ENCODE measurements around the gene LRP11. TPM values are rescaled to one million over a fixed set of nuclear protein-coding genes. Genes with fewer than 3 reads are reported as not detected.

Gene LRP11
- total and polyA plus RNA-seq, 2 of the 13 experiments (the other 11 are each of a cell fraction or from before 2014, with no cell fraction given) = 32.4 to 48.9 TPM

GRCh38 chr6:149859938-149860337 lies 4.2 kb downstream of the LRP11 start (continued):
- no peak for TF ChIP-seq SRSF4 (IDR thresholded peaks at IDR 0.05; ENCODE audit: low read depth, low read length, poor library complexity, severe bottlenecking)
- peak; percentile 60; the same call in 1 of the 2 replicates for TF ChIP-seq BCL6 (CRISPR knock-in tag; IDR thresholded peaks at IDR 0.05)
- 0 out of 2 replicates have a peak, but pooled peaks have one; percentile 21 for TF ChIP-seq ZNF609 (CRISPR knock-in tag; IDR thresholded peaks at IDR 0.05; ENCODE audit: borderline replicate concordance)
- TF ChIP-seq HMGA1 (CRISPR knock-in tag; conservative IDR thresholded peaks at IDR 0.05) = no peak
- no peak for TF ChIP-seq YEATS2 (CRISPR knock-in tag; IDR thresholded peaks at IDR 0.05; ENCODE audit: borderline replicate concordance)
- TF ChIP-seq DDIT3 (CRISPR knock-in tag; IDR thresholded peaks at IDR 0.05) = no peak
- TF ChIP-seq ZBTB38 (CRISPR knock-in tag; IDR thresholded peaks at IDR 0.05) = no peak
- no peak for TF ChIP-seq PRPF4 (IDR thresholded peaks at IDR 0.05; ENCODE audit: low read depth, low read length, poor library complexity, severe bottlenecking)
- TF ChIP-seq FOXP4 (CRISPR knock-in tag; IDR thresholded peaks at IDR 0.05) = peak; percentile 43
- TF ChIP-seq THRA (CRISPR knock-in tag; IDR thresholded peaks at IDR 0.05; ENCODE audit: borderline replicate concordance) = peak; percentile 42; the same call in 1 of the 2 replicates
- no peak for TF ChIP-seq ZNF280B (CRISPR knock-in tag; IDR thresholded peaks at IDR 0.05; ENCODE audit: borderline replicate concordance)
- 0 out of 2 replicates have a peak, but pooled peaks have one; percentile 32 for TF ChIP-seq RERE (CRISPR knock-in tag; IDR thresholded peaks at IDR 0.05; ENCODE audit: low read depth)
